SU-DHL-6 (cell line): Measurements from ENCODE around the gene TATDN2.

Source experiments
- H2AFZ ChIP-seq: fragments of 200-600 bp; sonication (generic); 2 replicates; pipeline ENCODE4 v1.6.1; 2014; ENCODE audit warnings: low read depth, mild to moderate bottlenecking, moderate library complexity, mixed read lengths, antibody characterized with exemption, low read length; ENCODE audit not compliant: severe bottlenecking
- H3F3A ChIP-seq: fragments of 200-600 bp; shearing (Covaris generic); 2 replicates; pipeline ENCODE4 v1.6.0; 2016; ENCODE audit warnings: antibody characterized with exemption, mild to moderate bottlenecking; ENCODE audit not compliant: insufficient read depth
- H3K27ac ChIP-seq: fragments of 200-600 bp; sonication (generic); 2 replicates; pipeline ENCODE4 v1.5.1; 2016; ENCODE audit warnings: low read depth, mild to moderate bottlenecking, low read length, moderate library complexity, mixed read lengths
- H3K27me3 ChIP-seq: fragments of 200-600 bp; sonication (generic), shearing (Covaris generic); 2 replicates; pipeline ENCODE4 v1.6.0; 2014; ENCODE audit warnings: mild to moderate bottlenecking, low read length
- H3K36me3 ChIP-seq: fragments of 200-600 bp; sonication (generic); 2 replicates; pipeline ENCODE4 v1.6.1; 2014; ENCODE audit warnings: mild to moderate bottlenecking, low read length, mixed read lengths
- H3K4me2 ChIP-seq: fragments of 300-600, 200-600 bp; shearing (Covaris generic), sonication (generic); 2 replicates; pipeline ENCODE4 v1.6.0; 2014; ENCODE audit warnings: low read length, low read depth, mild to moderate bottlenecking; ENCODE audit not compliant: poor library complexity, severe bottlenecking
- H3K4me3 ChIP-seq: fragments of 200-600 bp; sonication (generic); 2 replicates; pipeline ENCODE4 v1.5.1; 2014; ENCODE audit warnings: antibody characterized with exemption, low read length, mild to moderate bottlenecking, mixed read lengths; ENCODE audit not compliant: insufficient read depth, poor library complexity, severe bottlenecking
- H3K79me2 ChIP-seq: fragments of 200-600 bp; sonication (generic); 2 replicates; pipeline ENCODE4 v1.6.1; 2014; ENCODE audit warnings: mild to moderate bottlenecking, low read length, moderate library complexity; ENCODE audit not compliant: insufficient read depth
- H3K9ac ChIP-seq: fragments of 200-600 bp; sonication (generic); 2 replicates; pipeline ENCODE4 v1.7.0; 2014; ENCODE audit warnings: mild to moderate bottlenecking, low read length
- H3K9me2 ChIP-seq: fragments of 200-600 bp; sonication (generic); replicated peaks from 2 replicates; pipeline ENCODE4 v1.6.1; 2014; ENCODE audit warnings: low read length; ENCODE audit not compliant: insufficient read depth
- H3K9me3 ChIP-seq: fragments of 200-600 bp; sonication (generic); 2 replicates; pipeline ENCODE4 v1.6.1; 2014; ENCODE audit warnings: low read length, mixed read lengths; ENCODE audit not compliant: insufficient read depth
- H4K20me1 ChIP-seq: fragments of 200-600 bp; sonication (generic); 2 replicates; pipeline ENCODE4 v1.6.1; 2014; ENCODE audit warnings: low read depth, mild to moderate bottlenecking, antibody characterized with exemption, low read length, moderate library complexity, mixed read lengths
- CTCF ChIP-seq: fragments of 200-600 bp; sonication (generic); IDR thresholded peaks from one replicate; pipeline ENCODE4 v1.5.1; 2017; ENCODE audit warnings: antibody characterized with exemption, mild to moderate bottlenecking, low read length, moderate library complexity; ENCODE audit not compliant: insufficient read depth, poor library complexity, severe bottlenecking
- EZH2phosphoT487 ChIP-seq: fragments of 200-600 bp; sonication (generic), shearing (Covaris generic); conservative IDR thresholded peaks from 2 replicates; pipeline ENCODE4 v1.6.1; 2018; ENCODE audit warnings: mild to moderate bottlenecking, antibody characterized with exemption, low read length, moderate library complexity, mixed read lengths

The TATDN2 gene

GRCh38 chr3:10321630-10322351, 73.5 kb downstream of the TATDN2 start:
- no peaks in the 10 kb centered on the region for H3K27me3 ChIP-seq
- H3K9me2 ChIP-seq = no peaks in the 10 kb centered on the region
- H3K9me3 ChIP-seq = no peaks in the 10 kb centered on the region
- peaks cover 20% of the 10 kb centered on the region for H3K79me2 ChIP-seq
- peak overlapping the region; percentile 52 for H2AFZ ChIP-seq
- no peaks in the 10 kb centered on the region for H4K20me1 ChIP-seq
- no peak for TF ChIP-seq CTCF
- no peak for TF ChIP-seq EZH2phosphoT487
- H3K4me3 ChIP-seq = no peak overlapping the region
- H3K27ac ChIP-seq = no peak overlapping the region
- no peak overlapping the region for H3K9ac ChIP-seq
- H3K36me3 ChIP-seq = no peaks in the 10 kb centered on the region
- H3K4me2 ChIP-seq = no peak overlapping the region
- H3F3A ChIP-seq = no peaks in the 10 kb centered on the region

GRCh38 chr3:10322352-10322710, 74.1 kb downstream of the TATDN2 start:
- no peak overlapping the region for H3K9ac ChIP-seq
- H3K79me2 ChIP-seq = peaks cover 20% of the 10 kb centered on the region
- H3K9me3 ChIP-seq = no peaks in the 10 kb centered on the region
- H3K9me2 ChIP-seq = no peaks in the 10 kb centered on the region
- TF ChIP-seq CTCF = peak; percentile 45
- TF ChIP-seq EZH2phosphoT487 = no peak
- H3K27ac ChIP-seq = no peak overlapping the region
- no peak overlapping the region for H2AFZ ChIP-seq
- no peaks in the 10 kb centered on the region for H3K27me3 ChIP-seq
- no peaks in the 10 kb centered on the region for H3K36me3 ChIP-seq
- H4K20me1 ChIP-seq = no peaks in the 10 kb centered on the region
- no peak overlapping the region for H3K4me3 ChIP-seq
- H3F3A ChIP-seq = no peaks in the 10 kb centered on the region
- H3K4me2 ChIP-seq = no peak overlapping the region

GRCh38 chr3:10327592-10327991, 79.3 kb downstream of the TATDN2 start:
- Histone ChIP-seq H3K79me2 (no peaks in the 10 kb centered on the region), H3K4me2 (no peak overlapping the region), H2AFZ (no peak overlapping the region), H3K9me3 (no peaks in the 10 kb centered on the region), H3K27ac (no peak overlapping the region), H4K20me1 (no peaks in the 10 kb centered on the region), H3K4me3 (no peak overlapping the region), H3K27me3 (no peaks in the 10 kb centered on the region), H3K9ac (no peak overlapping the region), H3K36me3 (no peaks in the 10 kb centered on the region), H3K9me2 (no peaks in the 10 kb centered on the region), H3F3A (no peaks in the 10 kb centered on the region)
- TF ChIP-seq CTCF (no peak), EZH2phosphoT487 (no peak)
